ENCODE data around the gene TOLLIP.

TOLLIP gene

DNA sequence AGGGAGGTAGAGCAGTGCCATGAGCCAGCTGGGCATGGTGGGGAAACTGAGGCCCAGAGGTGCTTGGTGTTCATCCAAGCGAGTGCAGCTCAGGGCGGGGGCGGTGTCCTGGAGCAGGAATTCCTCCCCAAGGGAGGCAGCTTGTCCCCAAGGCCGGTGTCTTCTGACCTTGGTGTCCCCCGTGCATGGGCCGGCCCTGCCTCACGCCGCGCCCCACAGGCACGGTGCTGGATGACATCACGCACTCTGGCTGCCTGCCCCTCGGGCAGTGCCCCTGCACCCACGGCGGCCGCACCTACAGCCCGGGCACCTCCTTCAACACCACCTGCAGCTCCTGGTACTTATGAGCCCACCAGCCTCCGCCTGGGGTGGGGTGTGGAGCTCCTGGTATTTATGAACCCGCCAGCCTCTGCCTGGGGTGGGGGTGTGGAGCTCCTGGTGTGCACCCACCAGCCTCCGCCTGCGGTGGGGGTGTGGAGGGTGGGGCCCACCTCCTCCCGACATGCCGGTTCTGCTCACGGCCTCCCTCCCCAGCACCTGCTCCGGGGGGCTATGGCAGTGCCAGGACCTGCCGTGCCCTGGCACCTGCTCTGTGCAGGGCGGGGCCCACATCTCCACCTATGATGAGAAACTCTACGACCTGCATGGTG lies 79.8 kb downstream of the TOLLIP start:
- no peak for DNase-seq

GRCh38 chr11:1228921-1229451 lies 80.4 kb downstream of the TOLLIP start:
- DNase-seq, result no peak

DNA sequence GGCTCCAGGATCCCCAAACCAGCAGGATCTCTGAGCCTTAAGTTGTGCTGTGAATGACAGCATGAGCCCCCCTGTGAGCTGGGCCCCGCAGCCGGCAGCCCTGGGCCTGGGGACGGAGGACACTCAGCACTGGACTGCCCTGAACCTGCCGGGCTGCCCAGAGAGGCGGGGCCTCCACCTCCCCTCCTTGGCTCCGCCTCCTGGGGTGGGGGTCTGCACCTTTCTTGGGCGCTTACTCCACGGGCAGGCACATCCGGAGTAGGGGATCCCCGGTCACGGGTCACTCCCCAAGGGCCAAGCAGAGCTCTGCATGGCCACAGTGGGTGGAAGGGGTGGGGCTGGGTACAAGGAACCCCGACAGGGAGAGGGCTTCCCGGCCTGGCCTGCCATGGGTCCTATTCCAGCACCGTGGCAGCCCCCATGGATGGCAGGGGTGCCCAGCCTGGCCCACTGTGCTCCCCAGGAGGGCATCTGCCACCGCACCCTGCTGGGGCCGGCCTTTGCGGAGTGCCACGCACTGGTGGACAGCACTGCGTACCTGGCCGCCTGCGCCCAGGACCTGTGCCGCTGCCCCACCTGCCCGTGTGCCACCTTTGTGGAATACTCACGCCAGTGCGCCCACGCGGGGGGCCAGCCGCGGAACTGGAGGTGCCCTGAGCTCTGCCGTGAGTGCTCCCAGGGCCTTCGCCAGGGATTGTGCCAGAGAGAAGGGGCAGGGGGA lies 81.2 kb downstream of the TOLLIP start:
- DNase-seq, result no peak

GRCh38 chr11:1227551-1228100 lies 81.8 kb downstream of the TOLLIP start:
- no peak for DNase-seq

- no peak for DNase-seq
These were observed 82.4 kb downstream of the TOLLIP start for GRCh38 chr11:1226986-1227550.

- DNase-seq, result no peak
These were observed 83.0 kb downstream of the TOLLIP start for GRCh38 chr11:1226226-1226985.

- no peak for DNase-seq
These were observed 83.8 kb downstream of the TOLLIP start for GRCh38 chr11:1225386-1226225.

DNA sequence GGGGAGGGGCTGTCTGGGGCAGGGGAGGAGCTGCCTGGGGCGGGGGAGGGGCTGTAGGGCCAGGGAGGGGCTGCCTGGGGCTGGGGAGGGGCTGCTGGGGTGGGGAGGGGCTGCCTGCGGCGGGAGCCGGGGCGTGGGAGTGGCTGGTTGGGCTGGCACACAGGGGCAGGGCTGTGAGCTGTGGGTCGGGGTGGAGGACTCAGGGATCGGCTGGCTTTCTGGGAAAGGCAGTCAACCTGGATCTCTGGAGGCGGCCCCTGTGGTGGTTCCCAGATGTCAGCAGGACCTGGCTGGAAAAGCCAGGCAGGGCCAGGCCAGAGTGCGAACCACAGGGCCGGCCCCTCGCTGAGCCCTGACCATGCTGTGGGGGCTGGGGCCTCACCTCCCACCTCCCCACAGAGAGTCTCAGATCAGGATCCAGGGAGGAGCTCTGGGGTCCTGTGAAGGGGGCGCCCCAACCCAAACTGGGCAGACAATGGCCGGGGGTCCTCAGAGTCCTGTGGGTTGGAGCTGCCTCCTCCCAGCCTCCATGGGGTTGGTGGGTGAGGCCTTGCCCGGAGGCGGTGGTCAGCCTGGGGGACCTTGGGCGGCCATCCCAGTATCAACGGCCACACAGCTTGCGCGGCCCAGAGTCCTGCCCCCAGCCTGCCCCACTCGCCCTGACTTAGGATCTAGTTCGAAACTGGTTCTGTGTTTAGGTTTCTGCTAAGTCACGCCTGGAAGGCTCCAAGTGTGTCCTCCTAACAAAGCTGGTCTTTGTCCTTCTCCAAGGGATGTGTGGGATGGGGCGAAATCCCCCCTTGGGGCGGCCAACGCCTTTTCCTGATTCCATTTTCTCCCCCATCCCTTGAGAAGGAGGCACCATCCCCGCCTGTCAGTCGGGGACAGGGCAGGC lies 84.7 kb downstream of the TOLLIP start:
- no peak for DNase-seq

Measured in GF-D8 (cell line).